ENCODE measurements around the gene TEKT1.

Gene TEKT1

GRCh38 chr17:6757747-6758146 lies 73.8 kb downstream of the TEKT1 start:
- no peak for DNase-seq (ENCODE audit: low read depth)

GRCh38 chr17:6756425-6757031 lies 75.0 kb downstream of the TEKT1 start:
- no peak for DNase-seq (ENCODE audit: low read depth)

GRCh38 chr17:6755731-6756184 lies 75.8 kb downstream of the TEKT1 start, which contains the start of gene XAF1:
Gene XAF1, plus strand, starts transcription at chr17:6756046. Its CDS starts 33 bp downstream, at chr17:6756079.
- DNase-seq (ENCODE audit: low read depth): peak; percentile 32

GRCh38 chr17:6755281-6755680 lies 76.2 kb downstream of the TEKT1 start:
- DNase-seq (ENCODE audit: low read depth): no peak

GRCh38 chr17:6753546-6753945 lies 78.0 kb downstream of the TEKT1 start:
- no peak for DNase-seq (ENCODE audit: low read depth)

- peak; percentile 19 for DNase-seq (ENCODE audit: low read depth)
These were observed 78.5 kb downstream of the TEKT1 start for GRCh38 chr17:6753006-6753445.

GRCh38 chr17:6752068-6752909 lies 79.2 kb downstream of the TEKT1 start:
- DNase-seq (ENCODE audit: low read depth): no peak

GRCh38 chr17:6749519-6749918 lies 82.0 kb downstream of the TEKT1 start:
- no peak for DNase-seq (ENCODE audit: low read depth)

GRCh38 chr17:6748617-6749016 lies 82.9 kb downstream of the TEKT1 start:
- no peak for DNase-seq (ENCODE audit: low read depth)
